Small intestine (tissue), 7 donors: ENCODE measurements around the gene NPAS1. TPM values are rescaled to one million over a fixed set of nuclear protein-coding genes. Genes with fewer than 3 reads are reported as not detected.
A peak's percentile ranks its signal among the peaks of the same experiment; 100 is the strongest.

ENCODE experiments used
- DNase-seq, 2 donors: peaks; one replicate each; pipeline versions ENCODE4 v3.0.0 to v3.0.0-alpha.2; 2013
- FAIRE-seq: peaks from 2 replicates; lab custom pipeline; 2012; peaks lifted over from hg19 to GRCh38; lab: Jason Lieb, UNC
- H3K27ac ChIP-seq, 3 donors: one replicate each; pipeline ENCODE4 v1.5.1; 2013; ENCODE audit warnings: low read length in 2 of 3, mild to moderate bottlenecking in 2 of 3, control low read depth in 1 of 3, inconsistent platforms in 1 of 3, low read depth in 1 of 3, moderate library complexity in 1 of 3
- H3K27me3 ChIP-seq, 3 donors: one replicate each; pipeline ENCODE4 v1.6.1; 2013; ENCODE audit warnings: low read length in 3 of 3, inconsistent platforms in 1 of 3; ENCODE audit not compliant: control insufficient read depth in 3 of 3, insufficient read depth in 3 of 3
- H3K36me3 ChIP-seq, 3 donors: one replicate each; pipeline ENCODE4 v1.6.1; 2013; ENCODE audit warnings: low read length in 3 of 3, inconsistent platforms in 1 of 3, low read depth in 1 of 3, mild to moderate bottlenecking in 1 of 3, moderate library complexity in 1 of 3; ENCODE audit not compliant: control insufficient read depth in 3 of 3, insufficient read depth in 2 of 3
- H3K4me1 ChIP-seq, 3 donors: one replicate each; pipeline ENCODE4 v1.6.1; 2013; ENCODE audit warnings: low read length in 2 of 3, inconsistent platforms in 1 of 3, low read depth in 1 of 3, mild to moderate bottlenecking in 1 of 3, moderate library complexity in 1 of 3; ENCODE audit not compliant: control insufficient read depth in 3 of 3, insufficient read depth in 2 of 3
- H3K4me3 ChIP-seq, 3 donors: one replicate each; pipeline ENCODE4 v1.5.1; 2013; ENCODE audit warnings: low read length in 3 of 3, control low read depth in 1 of 3, inconsistent platforms in 1 of 3, low read depth in 1 of 3, mild to moderate bottlenecking in 1 of 3, moderate library complexity in 1 of 3
- H3K9me3 ChIP-seq, 2 donors: one replicate each; pipeline ENCODE4 v1.6.1; 2013; ENCODE audit warnings: low read depth in 1 of 2, low read length in 1 of 2; ENCODE audit not compliant: control insufficient read depth in 2 of 2, insufficient read depth in 1 of 2
- WGBS, 3 donors: extraction: QIAGEN DNeasy Blood & Tissue Kit; methylation state at CpG; one replicate each; pipeline ENCODE4 v1.1.7; 2013; 5-methylcytosine and 5-hydroxymethylcytosine counted together
- polyA plus RNA-seq, 4 donors: library from polyadenylated mRNA; stranded (reverse) in 3 of 4; unstranded in 1 of 4; fragments of 200-250 nt in 3 of 4; fragments of 120-200 nt in 1 of 4; gene quantifications; one replicate each; pipeline versions ENCODE4 v1.2.1 to v1.2.3, GENCODE V29; 2013
- donor health status: healthy with polysubstance abuse.
- donor health status: control.
- donor health status: control.
- donor health status: Bipolar disorder and iron deficiency.
- donor health status: healthy.

Gene NPAS1
- polyA plus RNA-seq, 4 donors = 0.24 to 0.44 TPM; not detected in 2

DNA sequence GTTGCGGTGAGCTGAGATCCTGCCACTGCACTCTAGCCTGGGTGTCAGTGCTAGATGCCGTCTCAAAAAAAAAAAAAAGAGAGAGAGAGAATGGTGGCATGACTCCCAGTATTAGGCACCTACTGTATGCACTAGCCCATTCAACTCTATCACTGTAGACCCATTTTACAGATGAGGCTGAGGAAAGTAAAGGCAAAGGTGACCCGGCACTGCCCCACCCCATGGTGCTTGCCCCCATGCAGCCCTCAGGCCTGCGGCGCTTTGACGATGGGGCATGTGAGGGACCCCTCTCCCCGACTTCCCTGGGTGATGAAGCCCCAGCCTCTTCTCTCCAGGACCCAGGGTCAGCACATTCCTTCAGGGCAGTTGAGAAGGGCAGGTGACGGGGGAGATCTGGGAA, 7.3 kb downstream of the NPAS1 start:
- Histone ChIP-seq H3K27me3 (peaks cover 2 to 76% (median 28%) of the 10 kb centered on the region in 3 donors), H3K4me1 (peaks cover 0 to under 1% (median 0%) of the 10 kb centered on the region in 3 donors), H3K36me3 (no peaks in the 10 kb centered on the region), H3K9me3 (no peaks in the 10 kb centered on the region), H3K27ac (no peak overlapping the region), H3K4me3 (no peak overlapping the region)
- 89 to 93% (median 90%) methylated on average over 7 to 8 of the region's 8 CpGs for WGBS, 3 donors
- no peak for DNase-seq
- no peak for FAIRE-seq

DNA sequence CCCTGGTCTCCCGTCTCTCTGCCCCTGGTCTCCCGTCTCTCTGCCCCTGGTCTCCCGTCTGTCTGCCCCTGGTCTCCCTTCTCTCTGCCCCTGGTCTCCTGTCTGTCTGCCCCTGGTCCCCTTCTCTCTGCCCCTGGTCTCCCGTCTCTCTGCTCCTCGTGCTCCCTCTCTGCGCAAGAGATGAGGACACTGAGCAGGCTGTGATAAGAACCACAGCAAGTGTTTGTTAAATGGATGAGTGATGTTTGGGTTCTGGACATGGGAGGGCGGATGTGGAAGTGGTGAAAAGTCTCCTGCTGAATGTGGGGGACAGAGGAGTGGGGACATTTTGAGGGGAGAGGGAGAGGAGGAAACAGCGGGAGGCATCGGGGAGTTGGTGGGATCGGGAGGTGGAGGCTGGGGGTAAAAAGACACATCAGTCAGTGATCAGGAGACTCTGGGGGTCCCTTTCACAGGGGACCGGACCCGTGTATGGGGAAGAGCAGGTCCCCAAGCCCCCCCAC, 8.0 kb downstream of the NPAS1 start:
- H3K27ac ChIP-seq = no peak overlapping the region
- H3K4me1 ChIP-seq = peaks cover 0 to 3% (median 0%) of the 10 kb centered on the region in 3 donors
- H3K9me3 ChIP-seq = no peaks in the 10 kb centered on the region
- H3K27me3 ChIP-seq = peaks cover 0 to 71% (median 23%) of the 10 kb centered on the region in 3 donors
- WGBS, 3 donors = 18 to 22% (median 22%) methylated on average over 12 of the region's 12 CpGs
- FAIRE-seq = no peak
- no peaks in the 10 kb centered on the region for H3K36me3 ChIP-seq
- H3K4me3 ChIP-seq = no peak overlapping the region
- no peak for DNase-seq

DNA sequence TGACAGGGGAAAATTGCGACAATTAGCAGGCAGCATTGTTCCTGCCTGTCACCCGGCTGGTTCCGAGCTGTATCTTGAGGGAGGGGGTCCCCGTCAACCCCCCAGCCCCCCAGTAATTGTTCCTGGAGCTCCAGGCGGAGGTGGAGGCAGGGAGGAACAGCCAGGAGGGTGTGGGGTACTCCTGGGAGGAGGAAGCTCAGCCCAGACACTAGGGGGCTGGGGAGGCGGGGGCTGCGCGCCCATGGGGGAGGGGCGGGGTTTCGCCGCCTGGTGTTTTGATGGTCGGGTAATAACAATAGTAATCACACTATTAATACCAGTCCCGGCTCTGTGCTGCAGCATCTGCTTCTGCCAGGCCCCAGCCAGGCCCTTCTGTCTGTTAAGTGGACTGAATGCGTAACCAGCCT, 8.6 kb downstream of the NPAS1 start:
- no peaks in the 10 kb centered on the region for H3K36me3 ChIP-seq
- no peak overlapping the region for H3K4me3 ChIP-seq
- DNase-seq = no peak
- H3K27me3 ChIP-seq = peaks cover 0 to 65% (median 22%) of the 10 kb centered on the region in 3 donors
- H3K4me1 ChIP-seq = peaks cover 0 to 3% (median 0%) of the 10 kb centered on the region in 3 donors
- no peak for FAIRE-seq
- no peak overlapping the region for H3K27ac ChIP-seq
- H3K9me3 ChIP-seq = no peaks in the 10 kb centered on the region
- 10 to 13% (median 12%) methylated on average over 12 to 14 of the region's 14 CpGs for WGBS, 3 donors

DNA sequence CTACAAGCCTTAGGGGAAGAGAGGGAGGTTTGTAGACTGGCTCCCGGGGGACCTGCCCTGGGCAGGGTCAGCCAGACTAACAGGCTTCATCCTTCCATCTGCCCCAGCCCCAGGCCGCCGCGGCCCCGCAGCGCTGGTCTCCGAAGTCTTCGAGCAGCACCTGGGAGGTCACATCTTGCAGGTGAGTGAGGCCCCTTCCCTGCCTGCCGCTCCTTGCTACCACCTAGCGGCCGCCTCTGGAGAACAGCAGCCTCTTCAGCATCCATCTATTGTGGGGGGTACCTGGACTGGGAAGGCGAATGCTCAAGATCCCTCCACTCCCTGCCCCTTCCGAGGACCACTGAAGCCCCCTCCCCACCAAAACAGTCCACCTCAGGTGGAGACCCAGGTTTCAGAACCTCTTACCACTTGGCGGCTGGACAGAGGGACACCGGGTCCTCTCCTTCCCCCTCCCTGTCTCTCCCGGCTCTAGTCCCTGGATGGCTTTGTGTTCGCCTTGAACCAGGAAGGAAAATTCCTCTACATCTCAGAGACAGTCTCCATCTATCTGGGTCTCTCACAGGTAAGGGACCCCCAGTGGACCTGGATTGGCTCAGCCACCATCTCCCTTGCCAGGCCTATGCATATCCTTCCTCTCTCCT, 12.7 kb downstream of the NPAS1 start:
- Histone ChIP-seq H3K27ac (no peak overlapping the region), H3K9me3 (no peaks in the 10 kb centered on the region), H3K4me1 (peaks cover 0 to 10% (median 0%) of the 10 kb centered on the region in 3 donors), H3K36me3 (no peaks in the 10 kb centered on the region), H3K4me3 (no peak overlapping the region), H3K27me3 (peaks cover 0 to 36% (median 9%) of the 10 kb centered on the region in 3 donors)
- DNase-seq = peak; percentile 66 to 72
- no peak for FAIRE-seq
- 9 to 15% (median 10%) methylated on average over 12 to 17 of the region's 17 CpGs for WGBS, 3 donors

DNA sequence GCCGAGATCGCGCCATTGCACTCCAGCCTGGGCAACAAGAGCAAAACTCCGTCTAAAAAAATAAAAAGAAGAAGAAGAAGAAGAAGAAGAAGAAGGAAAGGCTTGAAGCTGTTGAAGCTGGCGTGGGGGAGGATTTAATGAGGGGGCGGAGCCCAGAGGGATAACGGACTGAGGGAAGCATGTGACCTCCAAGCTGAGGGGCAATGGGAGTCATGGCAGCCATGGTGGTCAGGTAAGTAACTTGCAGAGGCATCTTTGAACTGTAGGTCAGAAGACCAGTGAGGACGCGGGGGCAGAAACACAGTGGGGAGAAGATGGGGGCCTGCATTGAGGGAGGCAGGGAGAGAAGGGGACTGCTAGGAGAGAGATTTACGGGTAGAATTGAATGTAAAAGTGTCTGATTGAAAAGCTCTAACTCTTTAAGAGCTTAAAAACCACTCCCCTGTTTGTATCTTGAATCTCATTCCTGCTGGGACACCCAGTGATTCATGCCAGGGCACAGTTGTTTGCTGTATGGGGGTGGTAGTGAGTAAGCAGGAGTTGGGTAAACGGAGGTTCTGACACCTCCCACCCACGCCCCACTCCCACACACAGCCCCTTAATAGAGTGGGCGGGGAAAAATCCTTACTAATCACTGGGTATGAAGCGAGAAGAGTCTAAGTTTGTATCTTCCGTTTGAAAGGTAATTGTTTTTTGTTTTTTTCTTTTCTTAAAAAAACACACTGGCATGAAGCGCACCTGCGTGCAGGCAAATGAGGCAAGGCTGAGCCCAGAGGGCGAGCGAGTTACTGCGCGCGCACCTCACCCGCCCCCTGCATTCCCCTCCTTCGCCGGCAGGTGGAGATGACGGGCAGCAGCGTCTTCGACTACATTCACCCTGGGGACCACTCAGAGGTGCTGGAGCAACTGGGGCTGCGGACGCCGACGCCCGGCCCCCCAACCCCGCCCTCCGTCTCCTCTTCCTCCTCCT, 15.8 kb downstream of the NPAS1 start:
- Histone ChIP-seq H3K27ac (peak overlapping the region in 2 of 3 donors; percentile 40 to 69), H3K4me3 (peak overlapping the region; percentile 12 to 43 (median 18)), H3K27me3 (peaks cover 0 to 13% (median 0%) of the 10 kb centered on the region in 3 donors), H3K9me3 (no peaks in the 10 kb centered on the region), H3K36me3 (peaks cover 0 to 3% (median 0%) of the 10 kb centered on the region in 3 donors), H3K4me1 (peaks cover 0 to 10% (median 0%) of the 10 kb centered on the region in 3 donors)
- no peak for FAIRE-seq
- WGBS, 3 donors = 5 to 9% (median 6%) methylated on average over 35 of the region's 35 CpGs
- peak; percentile 83 to 95 for DNase-seq

DNA sequence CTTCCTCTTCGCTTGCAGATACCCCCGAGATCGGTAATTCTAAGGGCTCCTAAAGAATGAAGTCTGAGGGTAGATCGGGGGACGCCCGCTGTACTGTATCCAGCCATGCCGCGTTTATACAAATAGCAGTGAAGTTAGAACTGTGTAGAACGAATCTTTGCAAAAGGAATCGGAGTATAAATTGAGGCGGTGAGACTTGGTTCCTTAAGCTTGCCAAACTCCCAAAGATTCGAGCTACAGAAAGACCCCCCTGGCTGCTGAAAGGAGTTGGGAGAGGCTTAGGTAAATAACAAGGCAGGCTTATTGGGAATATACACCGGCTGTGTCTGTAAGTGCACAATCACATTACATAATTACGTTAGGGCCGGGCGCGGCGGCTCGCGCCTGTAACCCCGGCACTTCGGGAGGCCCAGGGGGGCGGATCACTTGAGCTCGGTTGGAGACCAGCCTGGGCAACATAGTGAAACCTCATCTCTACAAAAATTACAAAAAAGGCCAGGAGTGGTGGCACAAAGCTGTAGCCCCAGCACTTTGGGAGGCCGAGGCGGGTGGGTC, 16.5 kb downstream of the NPAS1 start:
- DNase-seq = peak; percentile 54 to 83
- H3K4me3 ChIP-seq = peak overlapping the region; percentile 12 to 43 (median 18)

DNA sequence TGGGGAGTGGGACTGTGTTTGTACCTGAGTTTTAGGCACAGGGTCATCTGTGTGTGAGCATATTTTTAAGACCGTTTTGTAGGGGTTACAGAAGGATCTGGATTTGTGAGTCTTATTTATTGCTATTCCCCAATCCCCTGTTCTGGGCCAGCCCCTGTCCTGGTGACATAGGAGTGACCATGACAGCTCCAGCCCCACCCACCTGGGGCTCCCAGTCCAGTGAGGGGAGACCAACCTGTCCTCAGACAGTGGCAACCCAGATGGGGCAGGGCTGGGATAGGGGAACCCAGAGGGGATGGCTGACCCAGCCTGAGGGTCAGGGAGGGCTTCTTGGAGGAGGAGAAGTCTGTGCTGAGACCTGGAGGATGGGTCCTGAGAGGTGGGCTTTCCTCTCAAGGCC, 18.1 kb downstream of the NPAS1 start:
- no peak for FAIRE-seq
- whole genome bisulfite sequencing, 3 donors = 55 to 65% (median 63%) methylated on average over 1 of the region's 1 CpG
- peaks cover 0 to 8% (median 0%) of the 10 kb centered on the region in 3 donors for H3K36me3 ChIP-seq

More for the DNA sequence above, 16.5 kb downstream of the NPAS1 start:
- 7 to 12% (median 10%) methylated on average over 26 of the region's 26 CpGs for WGBS, 3 donors
- H3K9me3 ChIP-seq = no peaks in the 10 kb centered on the region
- peaks cover 0 to 3% (median 0%) of the 10 kb centered on the region in 3 donors for H3K36me3 ChIP-seq
- peaks cover 0 to 10% (median 0%) of the 10 kb centered on the region in 3 donors for H3K4me1 ChIP-seq
- H3K27me3 ChIP-seq = peaks cover 0 to 7% (median 0%) of the 10 kb centered on the region in 3 donors
- no peak for FAIRE-seq
- H3K27ac ChIP-seq = peak overlapping the region in 2 of 3 donors; percentile 40 to 69

More for the DNA sequence above, 18.1 kb downstream of the NPAS1 start:
- Histone ChIP-seq H3K4me3 (no peak overlapping the region), H3K27me3 (peaks cover 0 to 2% (median 0%) of the 10 kb centered on the region in 3 donors), H3K9me3 (no peaks in the 10 kb centered on the region), H3K4me1 (peaks cover 0 to 7% (median 0%) of the 10 kb centered on the region in 3 donors), H3K27ac (no peak overlapping the region)
- no peak for DNase-seq
